ENCODE measurements around the gene DPP10.

Gene DPP10

DNA sequence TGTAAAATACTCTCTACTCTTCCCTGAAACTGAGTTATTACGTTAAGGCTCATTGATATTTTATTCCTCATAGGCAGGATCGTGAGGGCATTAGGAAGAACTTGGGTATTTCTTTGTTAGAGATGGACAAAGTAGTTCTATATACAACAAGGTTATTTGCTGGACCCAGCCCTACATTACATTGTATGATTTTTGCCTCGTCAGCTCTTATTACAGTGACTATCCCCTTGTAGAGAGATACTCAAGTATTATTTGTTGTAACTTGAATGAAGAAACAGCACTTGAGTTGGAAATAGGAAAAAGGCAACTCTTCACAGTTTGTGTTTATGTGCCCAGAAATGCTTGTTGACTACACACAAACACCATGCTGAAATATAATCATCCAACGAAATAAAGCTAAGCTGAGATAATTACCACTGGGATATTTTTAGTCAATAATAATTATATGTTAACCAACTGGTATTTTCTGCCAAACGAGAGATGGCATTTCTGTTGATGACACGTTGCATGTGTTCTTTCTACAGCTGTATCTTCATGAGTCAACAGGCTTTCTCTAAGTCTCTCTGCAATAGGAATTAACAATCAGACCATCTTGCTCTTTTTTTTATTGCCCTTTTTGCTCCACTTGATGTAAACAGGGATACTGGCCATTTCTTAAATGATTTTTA is 947.6 kb downstream of the DPP10 start:
- Histone ChIP-seq H3F3A (ENCODE audit: low read depth) (no peaks in the 10 kb centered on the region), H4K20me1 (ENCODE audit: insufficient read depth, low read length, poor library complexity, severe bottlenecking) (no peaks in the 10 kb centered on the region), H3K36me3 (ENCODE audit: insufficient read depth, low read length) (no peaks in the 10 kb centered on the region), H3K9ac (ENCODE audit: low read depth, low read length, poor library complexity, severe bottlenecking) (no peak overlapping the region), H3K4me3 (ENCODE audit: low read length, poor library complexity, severe bottlenecking) (no peak overlapping the region), H3K79me2 (ENCODE audit: insufficient read depth, low read length) (no peaks in the 10 kb centered on the region), H3K4me2 (ENCODE audit: low read depth, low read length, poor library complexity, severe bottlenecking) (no peak overlapping the region), H3K9me3 (ENCODE audit: insufficient read depth, low read depth, low read length) (no peaks in the 10 kb centered on the region), H3K9me2 (replicated peaks; ENCODE audit: low read depth, low read length) (no peaks in the 10 kb centered on the region), H3K4me1 (ENCODE audit: insufficient read depth, low read length, poor library complexity, severe bottlenecking) (no peaks in the 10 kb centered on the region), H2AFZ (ENCODE audit: low read length) (no peak overlapping the region), H3K27me3 (ENCODE audit: insufficient read depth, low read length, poor library complexity, severe bottlenecking) (no peaks in the 10 kb centered on the region)
- TF ChIP-seq, protein P1, sequence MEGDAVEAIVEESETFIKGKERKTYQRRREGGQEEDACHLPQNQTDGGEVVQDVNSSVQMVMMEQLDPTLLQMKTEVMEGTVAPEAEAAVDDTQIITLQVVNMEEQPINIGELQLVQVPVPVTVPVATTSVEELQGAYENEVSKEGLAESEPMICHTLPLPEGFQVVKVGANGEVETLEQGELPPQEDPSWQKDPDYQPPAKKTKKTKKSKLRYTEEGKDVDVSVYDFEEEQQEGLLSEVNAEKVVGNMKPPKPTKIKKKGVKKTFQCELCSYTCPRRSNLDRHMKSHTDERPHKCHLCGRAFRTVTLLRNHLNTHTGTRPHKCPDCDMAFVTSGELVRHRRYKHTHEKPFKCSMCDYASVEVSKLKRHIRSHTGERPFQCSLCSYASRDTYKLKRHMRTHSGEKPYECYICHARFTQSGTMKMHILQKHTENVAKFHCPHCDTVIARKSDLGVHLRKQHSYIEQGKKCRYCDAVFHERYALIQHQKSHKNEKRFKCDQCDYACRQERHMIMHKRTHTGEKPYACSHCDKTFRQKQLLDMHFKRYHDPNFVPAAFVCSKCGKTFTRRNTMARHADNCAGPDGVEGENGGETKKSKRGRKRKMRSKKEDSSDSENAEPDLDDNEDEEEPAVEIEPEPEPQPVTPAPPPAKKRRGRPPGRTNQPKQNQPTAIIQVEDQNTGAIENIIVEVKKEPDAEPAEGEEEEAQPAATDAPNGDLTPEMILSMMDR (conservative IDR thresholded peaks at IDR 0.05; ENCODE audit: low read length) = no peak
- no peak for TF ChIP-seq EZH2phosphoT487 (IDR thresholded peaks at IDR 0.05; ENCODE audit: borderline replicate concordance)

DNA sequence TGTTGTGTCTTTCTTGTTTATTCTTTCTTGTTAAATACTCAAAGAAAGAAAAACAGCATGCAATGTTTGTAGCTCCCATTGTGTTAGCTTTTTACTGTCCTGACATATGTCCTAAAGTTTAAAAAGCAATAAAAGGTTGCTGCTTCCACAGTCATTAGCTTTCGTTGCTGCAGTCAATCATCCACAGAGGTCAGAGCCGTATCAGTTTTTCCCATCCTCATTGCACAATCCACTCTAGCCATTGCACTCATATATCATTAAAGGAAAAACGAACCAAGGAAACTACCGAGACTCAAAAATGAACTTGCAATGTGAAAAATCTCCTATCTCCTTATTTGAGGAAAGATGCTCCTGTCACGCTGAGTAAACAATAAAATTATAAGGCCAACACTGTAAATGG is 954.1 kb downstream of the DPP10 start:
- Histone ChIP-seq H3K79me2 (ENCODE audit: insufficient read depth, low read length) (no peaks in the 10 kb centered on the region), H3K9ac (ENCODE audit: low read depth, low read length, poor library complexity, severe bottlenecking) (no peak overlapping the region), H3K4me3 (ENCODE audit: low read length, poor library complexity, severe bottlenecking) (no peak overlapping the region), H3K9me3 (ENCODE audit: insufficient read depth, low read depth, low read length) (no peaks in the 10 kb centered on the region), H3K36me3 (ENCODE audit: insufficient read depth, low read length) (no peaks in the 10 kb centered on the region), H3K27me3 (ENCODE audit: insufficient read depth, low read length, poor library complexity, severe bottlenecking) (no peaks in the 10 kb centered on the region), H3F3A (ENCODE audit: low read depth) (no peaks in the 10 kb centered on the region), H4K20me1 (ENCODE audit: insufficient read depth, low read length, poor library complexity, severe bottlenecking) (no peaks in the 10 kb centered on the region), H2AFZ (ENCODE audit: low read length) (no peak overlapping the region), H3K9me2 (replicated peaks; ENCODE audit: low read depth, low read length) (no peaks in the 10 kb centered on the region), H3K4me2 (ENCODE audit: low read depth, low read length, poor library complexity, severe bottlenecking) (no peak overlapping the region), H3K4me1 (ENCODE audit: insufficient read depth, low read length, poor library complexity, severe bottlenecking) (no peaks in the 10 kb centered on the region)
- TF ChIP-seq, protein P1 (conservative IDR thresholded peaks at IDR 0.05; ENCODE audit: low read length) = no peak
- no peak for TF ChIP-seq EZH2phosphoT487 (IDR thresholded peaks at IDR 0.05; ENCODE audit: borderline replicate concordance)

DNA sequence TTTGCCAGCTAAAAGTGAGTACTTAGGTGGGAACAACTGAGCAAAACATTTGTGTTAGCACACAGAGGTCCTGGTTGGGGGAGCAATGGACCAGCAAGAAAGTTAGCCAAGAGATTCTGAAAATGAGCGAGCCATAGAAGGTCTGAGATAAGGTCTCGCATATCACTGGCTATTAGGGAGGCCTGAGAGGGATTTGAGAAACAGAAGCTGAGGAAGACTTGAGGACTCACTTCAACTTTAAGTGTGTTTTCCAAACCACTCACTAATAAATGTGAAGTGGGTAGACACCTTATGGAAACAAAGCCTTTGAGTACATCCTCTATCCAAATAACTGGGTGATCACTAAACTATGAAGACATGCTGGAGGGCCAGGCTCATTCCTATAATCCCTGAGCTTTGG is 958.5 kb downstream of the DPP10 start:
- TF ChIP-seq, protein P1 (conservative IDR thresholded peaks at IDR 0.05; ENCODE audit: low read length) = no peak
- TF ChIP-seq EZH2phosphoT487 (IDR thresholded peaks at IDR 0.05; ENCODE audit: borderline replicate concordance) = no peak
- no peaks in the 10 kb centered on the region for H3K9me3 ChIP-seq (ENCODE audit: insufficient read depth, low read depth, low read length)
- no peaks in the 10 kb centered on the region for H3K36me3 ChIP-seq (ENCODE audit: insufficient read depth, low read length)
- H3K4me3 ChIP-seq (ENCODE audit: low read length, poor library complexity, severe bottlenecking) = no peak overlapping the region
- no peak overlapping the region for H2AFZ ChIP-seq (ENCODE audit: low read length)
- H4K20me1 ChIP-seq (ENCODE audit: insufficient read depth, low read length, poor library complexity, severe bottlenecking) = no peaks in the 10 kb centered on the region
- H3K27me3 ChIP-seq (ENCODE audit: insufficient read depth, low read length, poor library complexity, severe bottlenecking) = no peaks in the 10 kb centered on the region
- H3F3A ChIP-seq (ENCODE audit: low read depth) = no peaks in the 10 kb centered on the region
- no peaks in the 10 kb centered on the region for H3K4me1 ChIP-seq (ENCODE audit: insufficient read depth, low read length, poor library complexity, severe bottlenecking)
- no peaks in the 10 kb centered on the region for H3K9me2 ChIP-seq (replicated peaks; ENCODE audit: low read depth, low read length)
- H3K4me2 ChIP-seq (ENCODE audit: low read depth, low read length, poor library complexity, severe bottlenecking) = no peak overlapping the region
- no peak overlapping the region for H3K9ac ChIP-seq (ENCODE audit: low read depth, low read length, poor library complexity, severe bottlenecking)
- H3K79me2 ChIP-seq (ENCODE audit: insufficient read depth, low read length) = no peaks in the 10 kb centered on the region
